Left renal cortex interstitium (tissue), 4 donors: ENCODE data around the gene AKR1D1. TPM values are rescaled to one million over a fixed set of nuclear protein-coding genes. Genes with fewer than 3 reads are reported as not detected.
"Not testable (repeated sequence)": the region's sequence is repeated elsewhere in the genome, so short reads cannot be mapped to it uniquely, and the experiment has no call there.

Source experiments
- DNase-seq, 4 donors: peaks; one replicate each; pipeline ENCODE4 v3.0.0-alpha.2; 2013; ENCODE audit warnings: low read depth in 4 of 4, low spot score in 2 of 4, missing footprints in 1 of 4
- polyA plus RNA-seq, 4 donors: library from polyadenylated mRNA; unstranded; fragments of 120-200 nt; gene quantifications; one replicate each; pipeline ENCODE4 v1.2.1, GENCODE V29; 2013; ENCODE audit not compliant: insufficient read length in 4 of 4

Gene AKR1D1
- polyA plus RNA-seq, 4 donors, result 0.10 to 0.32 (median 0.20) TPM

GRCh38 chr7:138116892-138117291, 40.6 kb downstream of the AKR1D1 start:
- DNase-seq, result no peak

DNA sequence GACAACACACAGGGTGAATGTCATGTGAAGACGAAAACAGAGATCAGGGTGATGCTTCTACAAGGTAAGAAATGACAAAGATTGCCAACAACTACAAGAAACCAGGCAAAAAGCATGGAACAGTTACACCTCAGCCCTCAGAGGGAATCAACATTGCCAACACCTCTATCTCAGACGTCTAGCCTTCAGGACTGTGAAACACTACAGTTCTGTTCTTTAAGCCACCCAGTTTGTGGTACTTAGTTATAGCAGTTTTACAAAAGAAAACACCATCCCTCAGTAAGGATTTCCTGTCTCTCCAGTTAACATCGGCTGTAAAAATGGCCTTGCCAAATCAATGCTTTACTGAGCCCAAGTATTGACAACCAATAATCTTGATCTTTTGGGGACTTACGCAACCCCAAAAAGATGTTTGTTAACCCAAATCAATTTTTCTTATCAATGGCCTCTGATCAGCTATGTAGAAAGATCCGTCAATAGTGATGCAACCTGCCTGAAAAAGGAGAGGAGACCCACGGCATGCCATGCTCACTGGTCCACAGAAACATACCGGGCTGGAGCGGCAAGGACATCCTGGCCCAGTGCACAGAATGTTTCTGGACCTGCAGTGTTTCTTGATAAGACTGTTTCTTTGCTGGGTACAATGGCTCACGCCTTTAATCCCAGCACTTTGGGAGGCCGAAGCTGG, 44.0 kb downstream of the AKR1D1 start:
- DNase-seq, result no peak

GRCh38 chr7:138122162-138122561, 45.9 kb downstream of the AKR1D1 start:
- DNase-seq, result no peak

DNA sequence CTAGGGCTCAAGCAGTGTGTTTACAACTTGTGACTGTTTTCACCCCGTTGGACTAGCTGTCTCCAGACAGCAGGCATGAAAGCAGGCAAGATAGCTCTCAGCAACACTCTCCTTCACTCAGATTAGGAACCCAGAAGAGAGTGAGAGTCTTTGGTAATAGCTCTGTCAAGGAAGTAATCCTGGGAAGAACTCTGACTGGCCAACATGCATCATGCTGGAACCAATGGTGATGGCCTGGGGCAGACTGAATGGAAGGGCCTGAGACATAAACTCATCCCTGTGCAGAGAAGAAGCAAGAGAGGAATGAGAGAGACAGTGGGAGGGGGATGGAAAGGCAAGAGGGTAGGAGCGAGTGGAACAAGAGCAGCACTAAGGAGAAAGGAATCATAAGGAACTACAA, 48.9 kb downstream of the AKR1D1 start:
- no peak for DNase-seq

GRCh38 chr7:138125598-138126111, 49.4 kb downstream of the AKR1D1 start:
- DNase-seq, result no peak

- DNase-seq, result no peak
Observed at GRCh38 chr7:138126928-138127327, 50.7 kb downstream of the AKR1D1 start.

DNA sequence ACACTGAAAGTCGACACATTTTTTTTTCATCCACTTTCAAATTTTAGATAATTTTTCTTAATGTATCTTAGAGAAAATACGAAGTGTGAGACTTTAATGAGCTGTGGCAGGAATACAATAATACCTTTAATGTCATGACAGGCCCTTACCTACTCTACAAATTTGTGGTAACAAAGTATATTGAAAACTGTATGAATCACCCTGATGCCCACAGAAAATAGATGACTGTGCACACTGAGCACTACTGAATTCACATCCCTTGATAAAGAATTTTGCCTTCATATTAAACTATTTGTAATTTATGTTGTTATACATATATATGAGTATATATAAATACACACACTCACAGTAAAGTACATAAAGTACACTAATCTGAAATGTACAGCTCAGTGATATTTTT, 51.7 kb downstream of the AKR1D1 start:
- DNase-seq, result no peak

DNA sequence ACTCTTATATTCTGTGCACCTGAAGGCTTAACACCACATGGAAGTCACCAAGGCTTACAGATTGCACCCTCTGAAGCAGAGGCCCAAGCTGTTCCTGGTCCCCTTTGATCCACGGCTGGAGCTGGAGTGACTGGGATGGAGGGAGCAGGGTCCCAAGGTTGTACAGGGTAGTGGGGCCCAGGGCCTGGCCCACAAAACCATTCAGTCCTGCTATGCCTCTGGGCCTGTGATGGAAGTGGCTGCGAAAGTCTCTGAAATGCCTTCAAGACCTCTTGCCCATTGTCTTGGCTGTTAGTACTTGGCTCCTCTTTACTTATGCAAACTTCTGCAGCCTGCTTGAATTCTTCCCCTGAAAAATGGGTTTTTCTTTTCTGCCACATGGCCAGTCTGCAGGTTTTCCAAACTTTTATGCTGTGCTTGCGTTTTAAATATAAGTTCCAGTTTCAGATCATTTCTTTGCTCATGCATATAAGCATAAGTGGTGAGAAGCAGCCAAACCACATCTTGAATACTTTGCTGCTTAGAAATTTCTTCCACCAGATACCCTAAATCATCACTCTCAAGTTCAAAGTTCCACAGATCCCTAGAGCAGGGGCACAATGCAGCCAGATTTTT, 53.4 kb downstream of the AKR1D1 start:
- DNase-seq, result no peak

- DNase-seq, result no peak
Observed at GRCh38 chr7:138137423-138138171, 61.3 kb downstream of the AKR1D1 start.

GRCh38 chr7:138138244-138138643, 62.0 kb downstream of the AKR1D1 start:
- DNase-seq, result no peak

DNA sequence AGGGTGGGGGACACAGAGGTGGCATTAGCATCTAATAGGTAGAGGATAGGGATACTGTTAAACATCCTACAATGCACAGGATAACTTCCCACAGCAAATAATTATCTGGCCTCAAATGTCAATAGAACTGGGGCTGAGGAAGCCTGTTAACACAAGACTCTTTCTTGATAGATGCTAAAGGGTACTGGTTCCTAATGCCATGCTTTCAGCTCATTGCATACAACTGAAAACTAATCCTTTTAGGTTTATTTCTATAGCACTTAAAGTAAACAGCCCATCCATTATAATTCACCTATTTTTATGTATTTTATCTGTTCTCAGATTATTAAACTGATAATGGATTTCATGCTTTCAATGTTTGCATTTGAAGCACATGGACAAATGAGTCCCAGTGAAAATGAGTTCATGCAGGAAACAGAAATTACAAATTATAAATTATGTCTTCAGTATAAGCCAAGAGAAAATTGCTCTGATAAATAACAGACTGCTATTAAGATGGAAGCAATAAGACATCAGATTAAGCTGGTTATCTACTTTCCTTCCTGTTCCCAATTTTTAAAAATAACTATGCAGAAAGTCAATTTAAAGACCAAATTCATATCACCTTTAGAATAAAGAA, 66.4 kb downstream of the AKR1D1 start:
- no peak for DNase-seq

DNA sequence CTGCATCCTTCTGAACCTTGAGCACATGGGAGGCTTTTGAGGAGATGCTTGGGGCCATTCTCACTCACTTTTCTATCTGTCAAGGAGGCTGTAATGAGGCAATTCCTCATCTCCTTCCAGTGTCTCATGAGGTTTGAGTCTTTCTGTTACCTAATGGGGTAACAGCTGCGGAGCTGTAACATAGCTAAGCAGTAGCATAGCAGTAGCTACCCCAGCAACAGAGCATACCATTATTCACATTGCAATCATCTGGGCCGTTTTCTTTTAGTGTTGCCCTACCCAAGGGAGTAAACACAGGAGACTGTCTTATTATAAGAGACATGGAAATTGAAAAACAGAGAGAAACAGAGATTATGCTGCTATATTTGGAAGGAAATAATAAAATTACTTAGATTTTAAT, 68.7 kb downstream of the AKR1D1 start:
- no peak for DNase-seq

DNA sequence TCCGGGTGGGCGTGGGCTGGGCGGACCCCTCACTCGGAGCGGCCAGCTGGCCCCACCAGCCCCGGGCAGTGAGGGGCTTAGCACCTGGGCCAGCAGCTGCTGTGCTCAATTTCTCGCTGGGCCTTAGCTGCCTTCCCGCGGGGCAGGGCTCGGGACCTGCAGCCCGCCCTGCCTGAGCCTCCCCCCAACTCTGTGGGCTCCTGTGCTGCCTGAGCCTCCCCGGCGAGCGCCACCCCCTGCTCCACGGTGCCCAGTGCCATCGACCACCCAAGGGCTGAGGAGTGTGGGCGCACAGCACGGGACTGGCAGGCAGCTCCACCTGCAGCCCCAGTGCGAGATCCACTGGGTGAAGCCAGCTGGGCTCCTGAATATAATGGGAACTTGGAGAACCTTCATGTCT, 70.0 kb downstream of the AKR1D1 start:
- not testable (repeated sequence) for DNase-seq

- not testable (repeated sequence) for DNase-seq
Observed at GRCh38 chr7:138146757-138147734, 70.8 kb downstream of the AKR1D1 start.

DNA sequence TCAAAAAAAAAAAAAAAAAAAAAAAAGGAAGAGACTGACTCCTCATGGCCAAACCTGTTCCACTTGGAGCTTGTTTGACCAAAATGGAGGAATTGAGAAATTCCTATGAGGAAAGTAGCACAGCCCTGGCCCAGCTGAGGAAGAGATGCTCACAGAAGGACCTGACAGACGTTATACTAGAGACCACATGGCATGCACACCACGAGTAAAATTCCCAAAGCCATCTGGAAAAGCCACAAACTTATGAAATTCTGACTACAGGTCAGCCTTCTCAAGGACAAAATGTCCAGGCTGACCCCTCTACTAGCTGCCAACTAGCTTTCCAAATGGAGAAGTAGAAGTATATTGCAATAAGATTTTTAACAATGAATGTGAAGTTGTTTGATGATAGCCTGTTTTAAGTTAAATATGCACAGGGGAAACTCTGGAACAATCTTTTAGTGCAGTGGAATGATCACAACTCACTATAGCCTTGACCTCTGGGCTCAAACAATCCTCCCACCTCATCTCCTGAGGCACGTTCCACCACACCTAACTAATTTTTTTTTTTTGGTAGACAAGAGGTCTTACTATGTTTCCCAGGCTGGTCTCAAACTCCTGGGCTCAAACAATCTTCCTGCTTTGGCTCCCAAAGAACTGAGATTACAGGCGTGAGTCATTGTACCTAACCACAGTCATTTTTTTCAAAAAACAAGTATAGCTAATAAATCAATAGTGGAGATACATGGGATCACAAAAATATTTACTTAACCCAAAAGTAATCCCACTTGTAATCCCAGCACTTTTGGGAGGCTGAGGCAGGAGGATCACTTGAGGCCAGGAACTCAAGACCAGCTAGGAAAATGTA, 75.7 kb downstream of the AKR1D1 start:
- DNase-seq, result no peak

- no peak for DNase-seq
Observed at GRCh38 chr7:138154661-138155060, 78.4 kb downstream of the AKR1D1 start.

DNA sequence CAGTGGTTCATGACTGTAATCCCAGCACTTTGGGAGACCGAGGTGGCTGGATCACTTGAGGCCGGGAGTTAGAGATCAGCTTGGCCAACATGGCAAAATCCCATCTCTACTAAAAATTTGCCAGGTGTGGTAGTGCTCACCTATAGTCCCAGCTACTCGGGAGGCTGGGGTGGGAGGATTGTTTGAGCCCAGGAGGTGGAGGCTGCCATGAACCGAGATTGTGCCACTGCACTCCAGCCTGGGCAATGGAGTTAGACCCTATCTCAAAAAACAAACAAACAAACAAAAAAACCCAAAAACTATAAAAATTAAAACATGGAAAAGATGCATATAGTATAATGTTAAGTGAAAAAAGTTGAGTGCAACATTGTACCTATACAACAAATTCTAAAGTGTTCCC, 81.4 kb downstream of the AKR1D1 start:
- no peak for DNase-seq

- DNase-seq, result no peak
Observed at GRCh38 chr7:138158739-138159528, 82.7 kb downstream of the AKR1D1 start.
